ENCODE data around the gene UNC5CL. TPM values are rescaled to one million over a fixed set of nuclear protein-coding genes. Genes with fewer than 3 reads are reported as not detected.
"Not testable (repeated sequence)": the region's sequence is repeated elsewhere in the genome, so short reads cannot be mapped to it uniquely, and the experiment has no call there.

UNC5CL gene
- total RNA-seq, 1 donor from 2014 or later, result 0.16 TPM

GRCh38 chr6:41038205-41038604 is 816 bp downstream of the UNC5CL start:
- no peak for DNase-seq

GRCh38 chr6:41037107-41037900 is 1.7 kb downstream of the UNC5CL start:
- peak; percentile 36 for DNase-seq

GRCh38 chr6:41036601-41037000 is 2.4 kb downstream of the UNC5CL start:
- DNase-seq, result no peak

GRCh38 chr6:41036186-41036585 is 2.8 kb downstream of the UNC5CL start:
- DNase-seq, result no peak

GRCh38 chr6:41033776-41034175 is 5.2 kb downstream of the UNC5CL start:
- DNase-seq, result no peak

- no peak for DNase-seq
Observed at GRCh38 chr6:41032830-41033229, 6.2 kb downstream of the UNC5CL start.

- no peak for DNase-seq
Observed at GRCh38 chr6:41028561-41029412, 10.2 kb downstream of the UNC5CL start.

GRCh38 chr6:41027799-41028560 is 11.0 kb downstream of the UNC5CL start:
- DNase-seq, result peak; percentile 70

- DNase-seq, result no peak
Observed at GRCh38 chr6:41027241-41027640, 11.8 kb downstream of the UNC5CL start.

- no peak for DNase-seq
Observed at GRCh38 chr6:41025966-41026530, 13.0 kb downstream of the UNC5CL start.

GRCh38 chr6:41023114-41023513 is 15.9 kb downstream of the UNC5CL start:
- no peak for DNase-seq

- DNase-seq, result no peak
Observed at GRCh38 chr6:41022294-41022693, 16.7 kb downstream of the UNC5CL start.

GRCh38 chr6:41021832-41022231 is 17.2 kb downstream of the UNC5CL start:
- DNase-seq, result peak; percentile 48

GRCh38 chr6:41017663-41018062 is 21.4 kb downstream of the UNC5CL start:
- no peak for DNase-seq

GRCh38 chr6:41015860-41016259 is 23.2 kb downstream of the UNC5CL start:
- not testable (repeated sequence) for DNase-seq

GRCh38 chr6:41014780-41015179 is 24.2 kb downstream of the UNC5CL start:
- no peak for DNase-seq

- DNase-seq, result no peak
Observed at GRCh38 chr6:41013466-41014153, 25.4 kb downstream of the UNC5CL start.

- DNase-seq, result no peak
Observed at GRCh38 chr6:41011673-41012072, 27.3 kb downstream of the UNC5CL start.

- no peak for DNase-seq
Observed at GRCh38 chr6:41009669-41010068, 29.4 kb downstream of the UNC5CL start.

- no peak for DNase-seq
Observed at GRCh38 chr6:41008011-41008410, 31.0 kb downstream of the UNC5CL start.

GRCh38 chr6:41006980-41007379 is 32.0 kb downstream of the UNC5CL start:
- not testable (repeated sequence) for DNase-seq

GRCh38 chr6:41006217-41006616 is 32.8 kb downstream of the UNC5CL start:
- not testable (repeated sequence) for DNase-seq

Measured in occipital lobe (tissue), 2 donors.